Liver (tissue), 9 donors: ENCODE measurements around the gene TNFRSF21. TPM values are rescaled to one million over a fixed set of nuclear protein-coding genes. Genes with fewer than 3 reads are reported as not detected.

Experiments used
- DNase-seq: peaks from one replicate; pipeline ENCODE4 v3.0.0-alpha.2; 2017; ENCODE audit warnings: low spot score
- H3K27ac ChIP-seq, 2 donors: one replicate each; pipeline ENCODE4 v1.7.0; 2013; ENCODE audit warnings: inconsistent platforms in 2 of 2, low read length in 2 of 2, control low read depth in 1 of 2, low read depth in 1 of 2, mild to moderate bottlenecking in 1 of 2
- H3K27me3 ChIP-seq, 4 donors: one replicate each; pipeline versions ENCODE4 v1.6.1 to v1.7.0; 2013; ENCODE audit warnings: low read length in 3 of 4, inconsistent platforms in 1 of 4, mild to moderate bottlenecking in 1 of 4, moderate library complexity in 1 of 4; ENCODE audit not compliant: control insufficient read depth in 4 of 4, insufficient read depth in 4 of 4
- H3K36me3 ChIP-seq, 4 donors: one replicate each; pipeline versions ENCODE4 v1.6.1 to v1.7.0; 2013; ENCODE audit warnings: low read length in 3 of 4, mild to moderate bottlenecking in 3 of 4, low read depth in 1 of 4, moderate library complexity in 1 of 4; ENCODE audit not compliant: control insufficient read depth in 4 of 4, insufficient read depth in 3 of 4
- H3K4me1 ChIP-seq, 4 donors: one replicate each; pipeline versions ENCODE4 v1.6.1 to v1.7.0; 2013; ENCODE audit warnings: low read length in 3 of 4, mild to moderate bottlenecking in 3 of 4, moderate library complexity in 1 of 4; ENCODE audit not compliant: control insufficient read depth in 4 of 4, insufficient read depth in 4 of 4
- H3K4me3 ChIP-seq, 3 donors: one replicate each; pipeline versions ENCODE4 v1.6.1 to v1.7.0; 2013; ENCODE audit warnings: low read length in 3 of 3, control low read depth in 1 of 3, low read depth in 1 of 3, mild to moderate bottlenecking in 1 of 3
- H3K9ac ChIP-seq, 2 donors: one replicate each; pipeline ENCODE4 v1.7.0; 2013; ENCODE audit warnings: low read length in 2 of 2, mild to moderate bottlenecking in 2 of 2, moderate library complexity in 2 of 2, control low read depth in 1 of 2, low read depth in 1 of 2
- H3K9me3 ChIP-seq, 4 donors: one replicate each; pipeline versions ENCODE4 v1.6.1 to v1.7.0; 2013; ENCODE audit warnings: low read length in 3 of 4; ENCODE audit not compliant: control insufficient read depth in 4 of 4
- CTCF ChIP-seq: fragments of 150-350 bp; IDR thresholded peaks from 2 replicates; pipeline ENCODE4 v1.5.1; 2017; ENCODE audit warnings: improper control_type of control experiment, low read depth, low read length; ENCODE audit not compliant: missing input control
- FOXA1 ChIP-seq: IDR thresholded peaks from 2 replicates; pipeline ENCODE4 v1.6.1; 2016; ENCODE audit warnings: antibody characterized with exemption
- FOXA2 ChIP-seq: IDR thresholded peaks from 2 replicates; pipeline ENCODE4 v1.6.1; 2016; ENCODE audit warnings: antibody characterized with exemption
- GABPA ChIP-seq, 2 donors: IDR thresholded peaks in 1 of 2; conservative IDR thresholded peaks in 1 of 2; 2 replicates each; pipeline ENCODE4 v1.6.1; 2016; ENCODE audit warnings: antibody characterized with exemption in 2 of 2, mild to moderate bottlenecking in 1 of 2, moderate library complexity in 1 of 2
- HNF4A ChIP-seq, 2 donors: conservative IDR thresholded peaks; 2 replicates each; pipeline ENCODE4 v1.6.1; 2016; ENCODE audit warnings: antibody characterized with exemption in 2 of 2, mild to moderate bottlenecking in 2 of 2
- HNF4G ChIP-seq: IDR thresholded peaks from 2 replicates; pipeline ENCODE4 v1.6.1; 2016; ENCODE audit warnings: antibody characterized with exemption
- JUND ChIP-seq, 2 donors: IDR thresholded peaks; 2 replicates each; pipeline ENCODE4 v1.6.1; 2016; ENCODE audit warnings: antibody characterized with exemption in 2 of 2
- NR2F2 ChIP-seq: IDR thresholded peaks from 2 replicates; pipeline ENCODE4 v1.6.1; 2016; ENCODE audit warnings: antibody characterized with exemption
- RAD21 ChIP-seq, 2 donors: IDR thresholded peaks; 2 replicates each; pipeline ENCODE4 v1.6.1; 2016; ENCODE audit warnings: antibody characterized with exemption in 2 of 2, mild to moderate bottlenecking in 2 of 2
- REST ChIP-seq: IDR thresholded peaks from 2 replicates; pipeline ENCODE4 v1.6.1; 2016; ENCODE audit warnings: antibody characterized with exemption, mild to moderate bottlenecking
- RXRA ChIP-seq, 2 donors: IDR thresholded peaks; 2 replicates each; pipeline ENCODE4 v1.6.1; 2017 to 2018; ENCODE audit warnings: antibody characterized with exemption in 2 of 2, mild to moderate bottlenecking in 1 of 2
- SP1 ChIP-seq: IDR thresholded peaks from 2 replicates; pipeline ENCODE4 v1.6.1; 2018; ENCODE audit warnings: antibody characterized with exemption, mild to moderate bottlenecking
- TAF1 ChIP-seq: conservative IDR thresholded peaks from 2 replicates; pipeline ENCODE4 v1.6.1; 2016; ENCODE audit warnings: antibody characterized with exemption, mild to moderate bottlenecking
- ZBTB33 ChIP-seq: IDR thresholded peaks from 2 replicates; pipeline ENCODE4 v1.6.1; 2016; ENCODE audit warnings: antibody characterized with exemption
- WGBS: extraction: QIAGEN DNeasy Blood & Tissue Kit; methylation state at CpG from one replicate; pipeline ENCODE4 v1.1.7; 2013; 5-methylcytosine and 5-hydroxymethylcytosine counted together
- polyA plus RNA-seq, 2 donors: library from polyadenylated mRNA; stranded (reverse) in 1 of 2; unstranded in 1 of 2; fragments of 200-250 nt in 1 of 2; fragments of >200 nt in 1 of 2; fragmentation: Nextera tagmentation in 1 of 2; extraction: Ambion mirVana in 1 of 2; gene quantifications; one replicate each; pipeline versions ENCODE4 v1.2.1 to v1.2.3, GENCODE V29; 2013 to 2015
- total RNA-seq, 2 donors: library from RNA; depleted of rRNA; stranded (reverse); fragments of >200 nt; gene quantifications; one replicate each; pipeline ENCODE4 v1.2.3, GENCODE V29; 2014
- donor health status: healthy.
- donor health status: healthy.
- donor health status: healthy.
- donor health status: healthy.
- donor health status: healthy.

TNFRSF21 gene
- total and polyA plus RNA-seq, 4 donors, result 2.1 to 3.2 (median 2.9) TPM

- TF ChIP-seq CTCF (no peak), REST (no peak), TAF1 (no peak), JUND (IDR thresholded peaks at IDR 0.05) (no peak), GABPA (IDR thresholded peaks at IDR 0.05 in 1 of 2, conservative IDR thresholded peaks at IDR 0.05 in 1 of 2) (no peak)
Observed at GRCh38 chr6:47182291-47182957, 127.3 kb downstream of the TNFRSF21 start (continued).

GRCh38 chr6:47181681-47182080 is 128.0 kb downstream of the TNFRSF21 start:
- no peaks in the 10 kb centered on the region for H3K36me3 ChIP-seq
- no peak overlapping the region for H3K27ac ChIP-seq
- no peak for TF ChIP-seq RAD21 (IDR thresholded peaks at IDR 0.05)
- no peak for TF ChIP-seq RXRA (IDR thresholded peaks at IDR 0.05)
- no peak for TF ChIP-seq ZBTB33
- TF ChIP-seq FOXA2, result no peak
- no peak for TF ChIP-seq FOXA1
- TF ChIP-seq HNF4A (conservative IDR thresholded peaks at IDR 0.05), result no peak
- no peak for TF ChIP-seq HNF4G
- no peak for TF ChIP-seq SP1
- TF ChIP-seq REST, result no peak
- no peak for TF ChIP-seq CTCF
- TF ChIP-seq TAF1, result no peak
- no peak for TF ChIP-seq NR2F2
- DNase-seq, result no peak
- H3K27me3 ChIP-seq, result no peaks in the 10 kb centered on the region
- H3K9ac ChIP-seq, result no peak overlapping the region
- no peaks in the 10 kb centered on the region for H3K9me3 ChIP-seq
- no peaks in the 10 kb centered on the region for H3K4me1 ChIP-seq
- WGBS, result 92% methylated on average over 5 of the region's 5 CpGs
- no peak overlapping the region for H3K4me3 ChIP-seq
